HK-2 (cell line): Measurements from ENCODE around the gene ZNF334.

ENCODE experiments used
- DNase-seq: peaks from one replicate; pipeline ENCODE4 v3.0.0-alpha.2; 2018; ENCODE audit not compliant: unreplicated experiment

Gene ZNF334

GRCh38 chr20:46545827-46546138 is 32.4 kb upstream of the ZNF334 start:
- DNase-seq = no peak

GRCh38 chr20:46545077-46545826 is 31.9 kb upstream of the ZNF334 start:
- no peak for DNase-seq

GRCh38 chr20:46544576-46544975 is 31.2 kb upstream of the ZNF334 start:
- no peak for DNase-seq

- DNase-seq = no peak
Observed at GRCh38 chr20:46543959-46544358, 30.6 kb upstream of the ZNF334 start.

GRCh38 chr20:46543033-46543432 is 29.7 kb upstream of the ZNF334 start:
- no peak for DNase-seq

GRCh38 chr20:46541229-46541935 is 28.0 kb upstream of the ZNF334 start:
- no peak for DNase-seq

- DNase-seq = no peak
Observed at GRCh38 chr20:46539113-46539512, 25.8 kb upstream of the ZNF334 start.

- DNase-seq = no peak
Observed at GRCh38 chr20:46530640-46531039, 17.3 kb upstream of the ZNF334 start.

GRCh38 chr20:46523696-46524328 is 10.5 kb upstream of the ZNF334 start:
- DNase-seq = no peak

GRCh38 chr20:46523108-46523507 is 9.7 kb upstream of the ZNF334 start:
- DNase-seq = no peak

GRCh38 chr20:46520976-46521579 is 7.7 kb upstream of the ZNF334 start:
- peak; percentile 54 for DNase-seq

GRCh38 chr20:46520540-46520939 is 7.2 kb upstream of the ZNF334 start:
- no peak for DNase-seq

- no peak for DNase-seq
Observed at GRCh38 chr20:46519471-46520068, 6.2 kb upstream of the ZNF334 start.

- no peak for DNase-seq
Observed at GRCh38 chr20:46509523-46509922, 3.8 kb downstream of the ZNF334 start.

GRCh38 chr20:46507760-46508407 is 5.5 kb downstream of the ZNF334 start:
- DNase-seq = no peak

GRCh38 chr20:46505506-46505905 is 7.9 kb downstream of the ZNF334 start:
- DNase-seq = no peak

GRCh38 chr20:46501961-46502360 is 11.4 kb downstream of the ZNF334 start:
- DNase-seq = no peak

- DNase-seq = no peak
Observed at GRCh38 chr20:46501337-46501942, 11.9 kb downstream of the ZNF334 start.

- DNase-seq = no peak
Observed at GRCh38 chr20:46494077-46494476, 19.3 kb downstream of the ZNF334 start.

GRCh38 chr20:46491354-46491753 is 22.0 kb downstream of the ZNF334 start:
- no peak for DNase-seq

- no peak for DNase-seq
Observed at GRCh38 chr20:46488451-46488850, 24.9 kb downstream of the ZNF334 start.
